Activated CD4-positive, CD25-positive, alpha-beta regulatory T cell (primary cell): Measurements from ENCODE around the gene ENTR1.
"Not testable (repeated sequence)": the region's sequence is repeated elsewhere in the genome, so short reads cannot be mapped to it uniquely, and the experiment has no call there.

ENCODE experiments used
- DNase-seq, 4 experiments: peaks; one replicate each; lab custom pipeline; 2025; lab: John Stamatoyannopoulos, UW

ENTR1 gene

GRCh38 chr9:136419092-136419420 lies 8.6 kb upstream of the ENTR1 start:
- no peak for DNase-seq

GRCh38 chr9:136418182-136419091 lies 8.0 kb upstream of the ENTR1 start:
- DNase-seq, result no peak

GRCh38 chr9:136416914-136417313 lies 6.5 kb upstream of the ENTR1 start:
- no peak for DNase-seq

- DNase-seq, result no peak
Observed at GRCh38 chr9:136416427-136416826, 6.0 kb upstream of the ENTR1 start.

- no peak for DNase-seq
Observed at GRCh38 chr9:136412962-136413361, 2.5 kb upstream of the ENTR1 start.

DNA sequence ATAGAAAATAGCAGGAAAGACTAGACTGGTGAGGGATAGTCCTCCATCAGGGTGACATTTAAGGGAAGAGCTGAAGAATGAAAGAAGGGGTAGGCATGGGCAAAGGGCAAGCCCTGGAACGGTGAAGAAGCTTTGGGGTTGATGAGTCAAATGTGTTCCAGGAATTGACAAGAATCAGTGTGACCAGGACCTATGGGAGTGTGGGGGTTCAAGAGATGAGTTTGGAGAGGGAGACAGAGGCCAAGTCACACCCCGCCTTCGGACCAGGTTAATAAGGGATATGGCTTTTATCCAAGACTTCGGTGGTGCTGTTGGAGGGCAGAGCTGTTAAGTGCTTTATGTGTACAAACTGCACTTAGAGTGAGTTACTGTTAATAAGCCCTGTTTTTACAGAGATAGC lies 964 bp upstream of the ENTR1 start:
- no peak for DNase-seq

DNA sequence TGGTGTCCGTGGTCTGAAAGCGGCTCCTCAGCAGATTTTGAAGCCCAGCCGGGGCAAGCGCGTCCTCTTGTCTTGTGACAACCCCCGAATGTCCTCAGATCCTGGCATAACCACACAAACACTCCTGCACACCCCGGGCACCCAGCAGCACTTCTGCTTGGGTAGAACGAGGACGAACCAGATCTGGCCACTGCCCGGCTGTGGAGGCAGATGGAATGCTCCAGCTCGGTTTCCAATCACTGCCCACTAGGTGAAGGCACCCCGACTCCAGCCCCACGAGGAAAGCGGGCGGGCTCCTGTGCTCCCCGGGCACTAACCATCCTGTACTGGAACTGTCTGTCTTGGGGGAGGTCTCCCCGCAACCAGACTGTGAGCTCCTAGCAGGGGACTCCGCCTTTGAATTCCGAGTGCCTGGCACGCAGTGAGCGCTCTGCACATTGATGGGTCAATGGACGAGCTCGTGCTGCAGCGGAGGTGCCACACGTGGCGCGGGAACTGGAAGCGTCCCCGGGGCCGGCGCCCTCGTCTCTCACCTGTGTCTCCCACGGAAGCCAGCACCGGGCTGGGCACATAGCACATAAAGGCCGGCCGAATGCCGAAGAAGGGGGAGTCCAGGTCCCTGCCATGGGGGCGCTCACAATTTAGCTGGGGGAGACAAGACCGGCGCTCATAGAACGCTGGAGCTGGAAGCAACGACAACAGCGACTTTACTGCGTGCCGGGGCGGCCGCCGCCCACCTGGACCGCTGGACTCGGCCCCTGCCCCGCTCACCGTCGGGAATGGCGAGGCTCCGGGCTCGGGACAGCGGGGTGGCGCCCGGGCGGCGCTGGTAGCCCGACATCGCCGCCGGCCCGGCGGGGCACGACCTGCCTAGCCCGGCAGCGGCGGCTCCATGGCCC lies 608 bp downstream of the ENTR1 start:
- DNase-seq, result no peak

DNA sequence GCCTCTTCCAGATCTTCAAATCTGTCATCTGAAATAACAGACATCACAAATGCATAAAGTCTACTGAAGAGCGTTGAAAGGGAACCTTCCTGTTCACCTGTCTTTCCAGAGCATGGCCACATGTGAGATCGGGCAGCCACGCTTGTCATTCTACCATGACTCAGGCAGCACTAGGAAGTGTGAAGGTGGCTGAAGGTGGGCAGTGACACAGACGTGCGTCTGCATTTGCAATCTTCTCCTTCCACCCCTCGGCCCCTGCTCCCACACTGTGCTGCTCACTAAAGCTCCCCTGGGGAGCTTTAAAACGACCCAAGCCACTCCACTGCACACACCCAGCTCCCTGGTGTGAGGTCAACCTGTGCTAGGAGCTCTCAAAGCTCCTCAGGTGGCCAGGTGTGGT lies 2.5 kb downstream of the ENTR1 start:
- no peak for DNase-seq

- DNase-seq, result not testable (repeated sequence)
Observed at GRCh38 chr9:136407061-136407460, 3.4 kb downstream of the ENTR1 start.

GRCh38 chr9:136405904-136406303 lies 4.5 kb downstream of the ENTR1 start:
- DNase-seq, result not testable (repeated sequence)

- DNase-seq, result no peak
Observed at GRCh38 chr9:136405481-136405880, 4.9 kb downstream of the ENTR1 start.

GRCh38 chr9:136404801-136405136 lies 5.6 kb downstream of the ENTR1 start:
- no peak for DNase-seq

- DNase-seq, result peak in 1 of 4 experiments; percentile 20
Observed at GRCh38 chr9:136403915-136404800, 6.3 kb downstream of the ENTR1 start.

DNA sequence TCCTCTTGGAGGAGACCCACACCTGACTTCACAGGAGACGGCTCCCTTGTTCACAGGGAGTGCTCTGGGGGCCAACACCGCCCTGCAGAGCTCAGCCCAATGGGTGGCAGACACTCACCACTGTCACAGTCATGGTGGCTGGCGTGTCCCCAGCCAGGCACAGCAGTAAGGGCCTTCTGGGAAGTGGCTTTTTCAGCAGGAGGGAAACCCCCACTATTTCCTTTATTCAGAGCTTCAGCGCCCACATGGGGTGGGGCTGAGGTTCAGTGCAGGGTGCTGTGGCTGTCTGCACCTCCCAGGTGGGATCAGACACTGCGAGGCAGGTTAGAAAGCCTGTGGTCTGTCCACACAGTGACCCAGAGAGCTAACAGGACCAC lies 6.9 kb downstream of the ENTR1 start:
- peak; percentile 34 to 54 (median 48) for DNase-seq

- DNase-seq, result no peak
Observed at GRCh38 chr9:136402067-136402466, 8.3 kb downstream of the ENTR1 start.

DNA sequence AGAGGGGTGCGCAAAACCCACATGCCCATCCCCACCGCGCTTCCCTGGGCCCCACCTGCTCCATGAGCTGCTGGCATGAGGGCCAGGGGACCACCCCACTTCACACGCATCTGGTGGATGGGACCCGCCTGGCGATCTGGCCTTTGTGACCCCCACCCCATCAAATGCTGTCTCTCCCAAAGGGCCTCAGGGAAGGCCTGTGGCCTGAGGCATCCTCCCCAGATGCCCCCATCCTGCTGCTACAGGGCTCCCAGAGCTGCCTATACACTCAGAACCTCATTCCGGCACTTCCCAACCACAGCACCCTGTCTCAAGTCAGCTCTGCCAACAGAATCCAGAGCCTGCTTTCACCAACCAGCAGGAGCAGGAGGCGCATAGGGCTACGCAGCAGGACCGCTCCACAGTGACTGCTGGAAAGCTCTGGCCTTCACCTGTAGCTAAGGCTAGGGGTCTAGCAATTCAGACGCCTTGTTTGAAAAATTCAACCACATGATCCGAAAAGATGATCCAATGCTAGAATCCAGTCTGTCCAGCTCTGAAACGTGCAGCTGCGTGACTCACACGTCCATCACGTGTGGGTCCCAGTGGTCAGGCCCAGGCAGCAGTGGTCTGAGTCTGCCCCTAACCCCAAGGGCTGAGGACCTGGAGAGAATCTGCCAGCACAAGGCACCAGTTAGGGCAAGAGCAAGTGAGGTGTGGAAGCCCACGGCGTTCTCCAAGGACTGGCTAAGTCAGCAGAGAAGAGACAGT lies 9.1 kb downstream of the ENTR1 start:
- DNase-seq, result no peak

GRCh38 chr9:136400038-136400834 lies 10.2 kb downstream of the ENTR1 start, which contains the start of gene SNAPC4:
TSS of gene SNAPC4 (minus strand) at chr9:136400170. CDS start at chr9:136398428, 1,742 bp downstream.
- peak; percentile 78 to 84 (median 82) for DNase-seq

GRCh38 chr9:136399176-136400037 lies 11.0 kb downstream of the ENTR1 start:
- DNase-seq, result peak in 1 of 4 experiments; percentile 27

GRCh38 chr9:136398286-136398685 lies 12.1 kb downstream of the ENTR1 start:
- DNase-seq, result no peak
